Thymus (tissue), 11 donors: ENCODE data around the gene COL16A1. TPM values are rescaled to one million over a fixed set of nuclear protein-coding genes. Genes with fewer than 3 reads are reported as not detected.

Experiments used
- DNase-seq, 9 donors: peaks; one replicate each; pipeline ENCODE4 v3.0.0-alpha.2; 2013; ENCODE audit warnings: low spot score in 9 of 9, low read depth in 6 of 9, missing footprints in 1 of 9
- H3K27ac ChIP-seq, 2 donors: one replicate each; pipeline ENCODE4 v1.5.1; 2013; ENCODE audit warnings: control low read depth in 1 of 2, low read depth in 1 of 2, low read length in 1 of 2, mild to moderate bottlenecking in 1 of 2, moderate library complexity in 1 of 2
- H3K27me3 ChIP-seq, 2 donors: one replicate each; pipeline ENCODE4 v1.5.1; 2013; ENCODE audit warnings: low read length in 1 of 2; ENCODE audit not compliant: control insufficient read depth in 2 of 2, insufficient read depth in 1 of 2
- H3K36me3 ChIP-seq, 2 donors: one replicate each; pipeline ENCODE4 v1.5.1; 2013; ENCODE audit warnings: low read length in 1 of 2, mild to moderate bottlenecking in 1 of 2, moderate library complexity in 1 of 2; ENCODE audit not compliant: control insufficient read depth in 2 of 2, insufficient read depth in 2 of 2
- H3K4me1 ChIP-seq, 2 donors: one replicate each; pipeline ENCODE4 v1.5.1; 2013; ENCODE audit warnings: low read length in 2 of 2; ENCODE audit not compliant: control insufficient read depth in 2 of 2, insufficient read depth in 2 of 2
- H3K4me3 ChIP-seq, 2 donors: one replicate each; pipeline ENCODE4 v1.5.1; 2013; ENCODE audit warnings: low read length in 2 of 2, control low read depth in 1 of 2, mild to moderate bottlenecking in 1 of 2
- H3K9me3 ChIP-seq, 2 donors: one replicate each; pipeline ENCODE4 v1.5.1; 2013; ENCODE audit warnings: low read length in 1 of 2, mild to moderate bottlenecking in 1 of 2; ENCODE audit not compliant: control insufficient read depth in 2 of 2, insufficient read depth in 1 of 2
- WGBS: extraction: QIAGEN DNeasy Blood & Tissue Kit; methylation state at CpG from one replicate; pipeline ENCODE4 v1.1.7; 2013; 5-methylcytosine and 5-hydroxymethylcytosine counted together
- polyA plus RNA-seq: library from polyadenylated mRNA; stranded (reverse); fragments of 200-250 nt; gene quantifications from one replicate; pipeline ENCODE4 v1.2.3, GENCODE V29; 2013
- total RNA-seq: library from RNA; stranded (reverse); fragments of 120-200 nt; gene quantifications from one replicate; pipeline ENCODE4 v1.2.4, GENCODE V29; 2013
- donor health status: healthy.

Gene COL16A1
- total and polyA plus RNA-seq, 2 donors, result 32.9 to 39.3 TPM

DNA sequence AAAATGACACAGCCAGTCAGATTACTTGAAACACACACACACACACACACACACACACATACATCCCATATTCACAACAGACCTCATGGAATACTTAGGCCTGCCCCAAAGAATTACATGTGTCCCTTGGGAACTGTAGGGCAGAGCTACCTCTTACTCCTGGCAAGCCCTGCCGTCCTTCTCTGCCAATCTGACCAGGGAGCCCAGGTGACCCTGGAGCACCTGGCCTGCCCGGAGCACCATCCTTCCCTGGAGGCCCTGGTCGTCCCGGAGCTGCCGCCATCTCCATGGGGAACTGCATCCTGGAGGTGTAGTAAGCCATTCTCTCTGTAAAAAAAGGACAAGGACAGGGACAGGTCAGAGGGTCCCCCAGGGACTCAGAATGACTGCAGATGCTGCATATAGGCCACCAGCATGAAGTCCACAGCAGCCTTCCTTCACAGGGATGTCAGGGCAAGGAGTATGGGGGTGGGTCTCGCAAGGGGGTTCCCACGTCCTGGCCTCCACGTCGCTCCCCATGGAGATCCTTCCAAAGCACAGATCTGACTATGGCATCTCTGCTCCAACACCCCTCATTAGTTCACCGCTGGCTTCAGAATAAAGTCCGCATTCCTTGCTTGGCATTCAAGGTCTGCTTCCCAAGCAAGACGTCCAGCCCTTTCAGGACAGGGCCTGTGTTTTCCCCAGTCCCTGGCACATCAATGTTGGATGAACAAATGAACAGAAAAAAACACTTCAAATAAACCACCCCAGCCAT lies 49.9 kb downstream of the COL16A1 start:
- no peaks in the 10 kb centered on the region for H3K9me3 ChIP-seq
- H3K27ac ChIP-seq, result no peak overlapping the region
- 96% methylated on average over 12 of the region's 12 CpGs for WGBS
- no peak for DNase-seq
- H3K4me1 ChIP-seq, result peaks cover 0 to 17% of the 10 kb centered on the region in 2 donors
- H3K27me3 ChIP-seq, result peaks cover 0 to 9% of the 10 kb centered on the region in 2 donors
- no peak overlapping the region for H3K4me3 ChIP-seq
- no peaks in the 10 kb centered on the region for H3K36me3 ChIP-seq

DNA sequence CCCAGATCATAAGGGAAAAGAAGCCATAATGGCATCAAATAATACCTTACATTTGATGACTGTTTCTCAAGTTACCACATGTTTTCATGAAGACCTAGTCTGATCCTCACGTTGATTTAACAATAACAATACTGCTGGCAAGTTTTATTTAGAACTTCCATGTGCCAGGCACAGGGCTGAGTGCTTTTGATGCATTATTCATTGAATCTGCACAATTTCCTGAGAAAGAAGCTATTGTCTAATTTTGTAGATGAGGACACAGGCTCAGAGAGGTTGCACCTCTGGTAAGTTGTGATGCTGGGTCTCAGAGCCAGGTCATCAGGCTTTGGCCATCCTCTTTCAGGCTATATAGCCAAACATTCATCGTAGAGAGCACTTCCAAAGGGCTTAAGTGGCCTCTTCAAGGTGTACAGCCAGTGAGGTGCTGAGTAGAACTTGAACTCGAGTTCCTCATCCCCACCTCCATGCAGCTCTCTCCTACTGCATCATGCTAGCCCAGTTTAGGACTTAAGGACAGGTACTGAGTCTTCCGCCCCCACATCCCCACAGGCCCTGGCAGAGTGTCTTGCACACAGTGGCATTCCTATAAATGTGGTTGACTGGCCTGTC lies 50.8 kb downstream of the COL16A1 start:
- no peak overlapping the region for H3K4me3 ChIP-seq
- 91% methylated on average over 4 of the region's 4 CpGs for WGBS
- peaks cover 0 to 9% of the 10 kb centered on the region in 2 donors for H3K27me3 ChIP-seq
- no peaks in the 10 kb centered on the region for H3K36me3 ChIP-seq
- peaks cover 0 to 20% of the 10 kb centered on the region in 2 donors for H3K4me1 ChIP-seq
- no peak for DNase-seq
- H3K27ac ChIP-seq, result no peak overlapping the region
- H3K9me3 ChIP-seq, result no peaks in the 10 kb centered on the region

GRCh38 chr1:31651766-31652165 lies 52.1 kb downstream of the COL16A1 start:
- H3K27me3 ChIP-seq, result peaks cover 0 to 4% of the 10 kb centered on the region in 2 donors
- peaks cover 0 to 20% of the 10 kb centered on the region in 2 donors for H3K4me1 ChIP-seq
- H3K27ac ChIP-seq, result peak overlapping the region in 1 of 2 donors; percentile 56
- H3K36me3 ChIP-seq, result no peaks in the 10 kb centered on the region
- no peak for DNase-seq
- no peak overlapping the region for H3K4me3 ChIP-seq
- WGBS, result 86% methylated on average over 6 of the region's 6 CpGs
- H3K9me3 ChIP-seq, result peaks cover 0 to 1% of the 10 kb centered on the region in 2 donors

DNA sequence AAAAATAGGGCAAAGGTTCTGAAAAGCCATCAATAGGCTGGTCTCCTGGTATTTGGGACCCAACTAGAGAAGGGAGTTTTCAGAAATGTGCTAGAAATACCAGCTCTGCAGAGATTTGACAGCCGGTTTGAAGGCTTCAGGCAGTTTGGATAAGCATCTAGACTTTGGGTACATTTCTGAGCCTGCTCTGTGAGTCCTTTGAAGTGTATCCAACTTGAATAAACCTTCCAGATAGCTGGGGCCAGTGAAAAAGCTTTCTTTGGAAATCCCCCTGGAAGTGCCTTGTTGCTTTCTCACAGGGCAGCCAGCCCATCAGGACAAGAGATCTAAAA lies 52.8 kb downstream of the COL16A1 start:
- Histone ChIP-seq H3K4me3 (no peak overlapping the region), H3K9me3 (peaks cover 0 to 1% of the 10 kb centered on the region in 2 donors), H3K36me3 (no peaks in the 10 kb centered on the region), H3K27me3 (peaks cover 0 to 2% of the 10 kb centered on the region in 2 donors), H3K27ac (peak overlapping the region in 1 of 2 donors; percentile 56), H3K4me1 (peaks cover 0 to 20% of the 10 kb centered on the region in 2 donors)
- DNase-seq, result peak in 1 of 9 donors; percentile 37
- 91% methylated on average over 1 of the region's 1 CpG for WGBS

DNA sequence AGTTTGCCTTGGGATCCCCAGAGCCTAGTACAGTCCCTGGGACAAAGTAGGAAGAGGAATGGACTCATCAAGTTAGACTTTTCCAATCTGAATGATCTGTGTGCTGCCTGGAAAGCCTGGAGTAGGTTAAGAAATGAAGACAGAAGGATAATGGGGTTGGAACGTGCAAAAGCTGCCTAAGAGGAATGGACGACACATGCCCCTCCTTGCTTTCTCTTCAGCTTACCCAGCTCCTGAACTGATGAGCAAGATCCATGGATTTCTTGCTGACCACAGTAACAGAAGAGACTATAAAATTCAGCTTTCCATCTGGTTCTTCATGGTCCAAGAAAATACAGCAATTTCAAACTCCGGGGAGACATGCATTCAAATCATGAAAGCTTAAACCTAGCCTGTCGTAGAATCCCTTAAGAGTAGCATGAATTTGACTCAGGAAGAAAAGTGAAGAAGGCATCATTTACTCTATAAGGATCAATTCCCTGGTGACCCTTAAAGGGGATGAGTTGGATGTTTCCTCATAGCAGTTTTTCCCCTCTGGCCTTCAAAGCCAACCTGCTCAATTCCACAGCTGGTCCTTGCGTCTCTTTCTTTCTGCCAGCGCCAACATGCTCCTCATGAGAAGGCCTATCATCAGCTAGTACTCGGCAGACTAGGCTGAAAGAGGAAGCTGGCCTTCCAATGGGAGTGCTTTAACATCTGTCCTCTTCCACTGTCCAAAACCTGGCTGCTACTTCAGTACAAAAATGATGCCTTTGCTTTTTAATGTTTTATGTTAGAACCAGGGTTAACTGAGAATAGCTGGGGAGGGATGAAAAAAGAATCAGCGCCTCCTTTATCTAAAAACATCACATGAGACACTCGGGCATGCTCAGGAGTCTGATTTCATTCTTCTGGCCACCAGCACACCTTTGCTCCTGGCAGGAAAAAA lies 53.4 kb downstream of the COL16A1 start:
- Histone ChIP-seq H3K4me1 (peaks cover 0 to 25% of the 10 kb centered on the region in 2 donors), H3K9me3 (peaks cover 0 to 1% of the 10 kb centered on the region in 2 donors), H3K27ac (peak overlapping the region in 1 of 2 donors; percentile 58), H3K4me3 (no peak overlapping the region), H3K36me3 (no peaks in the 10 kb centered on the region), H3K27me3 (no peaks in the 10 kb centered on the region)
- 90% methylated on average over 9 of the region's 9 CpGs for WGBS
- no peak for DNase-seq

- no peaks in the 10 kb centered on the region for H3K36me3 ChIP-seq
- DNase-seq, result no peak
- 87% methylated on average over 9 of the region's 9 CpGs for WGBS
- peaks cover 2 to 34% of the 10 kb centered on the region in 2 donors for H3K4me1 ChIP-seq
- H3K27me3 ChIP-seq, result no peaks in the 10 kb centered on the region
- no peak overlapping the region for H3K4me3 ChIP-seq
- peak overlapping the region in 1 of 2 donors; percentile 13 for H3K27ac ChIP-seq
- peaks cover 0 to 1% of the 10 kb centered on the region in 2 donors for H3K9me3 ChIP-seq
These were observed 55.0 kb downstream of the COL16A1 start for GRCh38 chr1:31648641-31649357.

GRCh38 chr1:31648190-31648589 lies 55.6 kb downstream of the COL16A1 start:
- DNase-seq, result no peak
- Histone ChIP-seq H3K27me3 (no peaks in the 10 kb centered on the region), H3K36me3 (no peaks in the 10 kb centered on the region), H3K9me3 (peaks cover 0 to 1% of the 10 kb centered on the region in 2 donors), H3K27ac (peak overlapping the region in 1 of 2 donors; percentile 13), H3K4me3 (no peak overlapping the region), H3K4me1 (peaks cover 8 to 40% of the 10 kb centered on the region in 2 donors)
- WGBS, result 95% methylated on average over 2 of the region's 2 CpGs

DNA sequence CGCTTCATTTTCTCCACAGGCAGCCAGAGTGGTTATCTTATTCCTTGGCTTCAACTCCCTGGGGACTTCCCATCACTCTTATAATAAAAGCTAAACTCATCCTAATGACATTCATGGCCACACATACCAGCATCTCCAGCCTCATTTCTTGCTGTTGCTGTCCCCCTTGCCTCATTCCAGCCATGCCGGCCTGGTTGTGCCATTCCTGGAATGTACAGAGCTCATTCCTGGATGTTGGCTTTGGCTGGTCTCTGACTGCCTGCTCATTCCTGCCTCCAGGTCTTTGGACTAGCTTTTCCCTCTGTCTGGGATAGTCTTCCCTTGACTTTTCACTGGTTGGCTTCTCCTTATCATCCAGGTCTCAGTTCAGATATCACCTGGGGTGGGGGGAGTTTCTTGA lies 56.7 kb downstream of the COL16A1 start:
- Histone ChIP-seq H3K27ac (no peak overlapping the region), H3K9me3 (peaks cover 0 to 1% of the 10 kb centered on the region in 2 donors), H3K4me3 (no peak overlapping the region), H3K36me3 (no peaks in the 10 kb centered on the region), H3K4me1 (peaks cover 8 to 38% of the 10 kb centered on the region in 2 donors), H3K27me3 (no peaks in the 10 kb centered on the region)
- DNase-seq, result no peak
- WGBS, result 97% methylated on average over 2 of the region's 2 CpGs
